HG03460 (cell line): Measurements from ENCODE around the gene PDE6G.
"Not testable (repeated sequence)": the region's sequence is repeated elsewhere in the genome, so short reads cannot be mapped to it uniquely, and the experiment has no call there.

Experiments
- ATAC-seq: cut with Tn5 transposase; IDR thresholded peaks from one replicate; pipeline ENCODE4 v1.9.1; 2021; ENCODE audit not compliant: unreplicated experiment

The PDE6G gene

GRCh38 chr17:81687770-81688541 is 31.6 kb upstream of the PDE6G start:
- ATAC-seq: no peak

GRCh38 chr17:81686614-81687013 is 30.3 kb upstream of the PDE6G start:
- no peak for ATAC-seq

- ATAC-seq: no peak
Measured at GRCh38 chr17:81685108-81685507, 28.8 kb upstream of the PDE6G start.

- no peak for ATAC-seq
Measured at GRCh38 chr17:81684442-81684911, 28.1 kb upstream of the PDE6G start.

GRCh38 chr17:81683584-81684441 is 27.5 kb upstream of the PDE6G start, which contains the start of the genes ARL16 and HGS:
Gene ARL16, minus strand, starts transcription at chr17:81683797. Its CDS starts 44 bp downstream, at chr17:81683753.
Gene HGS, plus strand, starts transcription at chr17:81684011. Its CDS starts 56 bp downstream, at chr17:81684067.
- peak; percentile 89 for ATAC-seq

GRCh38 chr17:81683208-81683583 is 26.9 kb upstream of the PDE6G start:
- peak; percentile 11 for ATAC-seq

- no peak for ATAC-seq
Measured at GRCh38 chr17:81682565-81683207, 26.3 kb upstream of the PDE6G start.

GRCh38 chr17:81681672-81682071 is 25.3 kb upstream of the PDE6G start:
- no peak for ATAC-seq

GRCh38 chr17:81680150-81680549 is 23.8 kb upstream of the PDE6G start:
- ATAC-seq: no peak

- no peak for ATAC-seq
Measured at GRCh38 chr17:81676906-81677305, 20.6 kb upstream of the PDE6G start.

GRCh38 chr17:81675515-81676221 is 19.3 kb upstream of the PDE6G start:
- ATAC-seq: not testable (repeated sequence)

GRCh38 chr17:81673561-81674258 is 17.4 kb upstream of the PDE6G start:
- ATAC-seq: no peak

- no peak for ATAC-seq
Measured at GRCh38 chr17:81672954-81673353, 16.6 kb upstream of the PDE6G start.

- ATAC-seq: no peak
Measured at GRCh38 chr17:81672504-81672903, 16.2 kb upstream of the PDE6G start.

GRCh38 chr17:81667754-81668153 is 11.4 kb upstream of the PDE6G start:
- no peak for ATAC-seq

- ATAC-seq: peak; percentile 86
Measured at GRCh38 chr17:81666342-81667191, 10.2 kb upstream of the PDE6G start, which contains the start of the genes CCDC137 and OXLD1. Gene CCDC137, plus strand, starts transcription at chr17:81666737. Its CDS starts 30 bp downstream, at chr17:81666767. Gene OXLD1, minus strand, starts transcription at chr17:81666605. Its CDS starts 28 bp downstream, at chr17:81666577.

- peak; percentile 3 for ATAC-seq
Measured at GRCh38 chr17:81666092-81666341, 9.7 kb upstream of the PDE6G start.

- peak; percentile 11 for ATAC-seq
Measured at GRCh38 chr17:81665205-81666091, 9.1 kb upstream of the PDE6G start.
